K562 (cell line): ENCODE measurements around the gene SLCO2B1. TPM values are rescaled to one million over a fixed set of nuclear protein-coding genes. Genes with fewer than 3 reads are reported as not detected.

ENCODE experiments used
- BDP1 ChIP-seq: IDR thresholded peaks from 3 replicates; pipeline ENCODE4 v1.6.1; 2011; ENCODE audit not compliant: insufficient read length, insufficient read depth
- BRF1 ChIP-seq: IDR thresholded peaks from 3 replicates; pipeline ENCODE4 v1.6.1; 2011; ENCODE audit warnings: borderline replicate concordance, mild to moderate bottlenecking; ENCODE audit not compliant: insufficient read length; ENCODE audit errors: extremely low read depth
- DEAF1 ChIP-seq: fragments of 450-650 bp; formaldehyde crosslinking; IDR thresholded peaks from 2 replicates; pipeline ENCODE4 v1.4.0; 2020; ENCODE audit warnings: mild to moderate bottlenecking, moderate library complexity
- HES1 ChIP-seq: fragments of 450-650 bp; IDR thresholded peaks from 2 replicates; pipeline ENCODE4 v1.6.1; 2016; ENCODE audit warnings: low read depth, mild to moderate bottlenecking, moderate library complexity
- KLF16 ChIP-seq: IDR thresholded peaks from 2 replicates; pipeline ENCODE4 v1.6.1; 2016; ENCODE audit warnings: antibody characterized with exemption
- RFX5 ChIP-seq: IDR thresholded peaks from 2 replicates; pipeline ENCODE4 v1.6.1; 2011; ENCODE audit warnings: low read depth, mild to moderate bottlenecking, improper control_type of control experiment, low read length
- RHOXF2B ChIP-seq: fragments of 250-450 bp; sonication (Bioruptor Pico); conservative IDR thresholded peaks from 2 replicates; pipeline ENCODE4 v1.5.1; 2021
- SP1 ChIP-seq: sonication (generic); formaldehyde crosslinking; IDR thresholded peaks from 2 replicates; pipeline ENCODE4 v1.8.1; 2022; ENCODE audit warnings: mild to moderate bottlenecking, missing genetic modification reagents
- TRIM28 ChIP-seq: fragments of 450-650 bp; IDR thresholded peaks from 2 replicates; pipeline ENCODE4 v1.6.1; 2017
- USF1 ChIP-seq: sonication (generic); formaldehyde crosslinking; IDR thresholded peaks from 2 replicates; pipeline ENCODE4 v1.9.0; 2022; ENCODE audit warnings: mild to moderate bottlenecking, missing genetic modification reagents
- ZFX ChIP-seq: sonication (generic); formaldehyde crosslinking; IDR thresholded peaks from 2 replicates; pipeline ENCODE4 v1.8.0; 2022; ENCODE audit warnings: mild to moderate bottlenecking, missing genetic modification reagents, moderate library complexity
- ZKSCAN8 ChIP-seq: fragments of 200-800 bp; sonication (Bioruptor generic); IDR thresholded peaks from 2 replicates; pipeline ENCODE4 v1.6.1; 2016; ENCODE audit warnings: missing genetic modification characterization, missing compliant biosample characterization
- ZNF79 ChIP-seq: fragments of 250-450 bp; sonication (Bioruptor Pico); IDR thresholded peaks from 2 replicates; pipeline ENCODE4 v1.4.0; 2020; ENCODE audit warnings: low read depth, mild to moderate bottlenecking, moderate library complexity
- polyA plus RNA-seq, 8 experiments: library from polyadenylated mRNA; depleted of rRNA in 4 of 8; stranded (reverse) in 5 of 8; unstranded in 3 of 8; fragments of >200 nt; fragmentation: Nextera tagmentation in 2 of 8; fragmentation: Illumina TruSeq in 1 of 8; extraction: Ambion mirVana in 2 of 8; extraction: Trizol in 1 of 8; gene quantifications; 2 replicates each; pipeline versions ENCODE4 v1.2.1 to v1.2.3, GENCODE V29; 2011 to 2014; ENCODE audit warnings: inconsistent platforms in 1 of 8, missing spikeins in 1 of 8
- total RNA-seq, 7 experiments: library from RNA; depleted of rRNA in 6 of 7; stranded (reverse); fragments of >200 nt in 6 of 7; fragmentation: Illumina TruSeq in 2 of 7; extraction: Trizol in 2 of 7; gene quantifications; 2 replicates each; pipeline versions ENCODE4 v1.2.1 to v1.2.3, GENCODE V29; 2011 to 2021; ENCODE audit warnings: low replicate concordance in 1 of 7
- TF ChIP-seq, protein P1 (sequence below): fragments of 450-650 bp; IDR thresholded peaks from 2 replicates; pipeline ENCODE4 v1.6.1; 2016; ENCODE audit warnings: borderline replicate concordance

SLCO2B1 gene
- total and polyA plus RNA-seq, 9 of the 15 experiments (the other 6 are each of a cell fraction or from before 2014, with no cell fraction given) = 0.70 to 14.7 (median 7.6) TPM

DNA sequence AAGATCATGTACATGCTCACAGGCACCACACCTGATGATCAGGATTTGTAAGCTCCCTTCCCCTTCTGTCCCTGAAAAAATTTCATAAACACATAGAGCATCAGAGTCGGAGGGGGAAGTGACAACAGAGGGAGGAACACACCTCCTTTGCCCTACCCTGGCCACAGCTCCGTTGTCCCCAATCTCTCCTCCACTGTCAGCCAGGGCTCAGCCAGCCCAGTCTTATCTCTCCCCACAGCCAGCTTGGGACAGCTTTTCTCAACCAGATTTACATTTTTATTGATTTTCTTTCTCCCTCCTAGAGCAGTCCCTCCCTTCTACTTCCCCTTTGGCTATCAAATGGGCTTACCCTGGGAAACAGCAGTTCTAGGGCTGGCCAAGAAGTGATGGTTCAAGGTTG, 57.5 kb downstream of the SLCO2B1 start (continued):
- no peak for TF ChIP-seq ZNF79 (CRISPR knock-in tag)
- no peak for TF ChIP-seq USF1 (CRISPR knock-in tag)
- TF ChIP-seq TRIM28 = no peak
- TF ChIP-seq ZFX (CRISPR knock-in tag) = no peak
- no peak for TF ChIP-seq BRF1
- TF ChIP-seq BDP1 = no peak
- peak; percentile 62; the same call in 1 of the 2 replicates for TF ChIP-seq SP1 (CRISPR knock-in tag)
- no peak for TF ChIP-seq RFX5
- TF ChIP-seq RHOXF2B = no peak
- TF ChIP-seq, protein P1, sequence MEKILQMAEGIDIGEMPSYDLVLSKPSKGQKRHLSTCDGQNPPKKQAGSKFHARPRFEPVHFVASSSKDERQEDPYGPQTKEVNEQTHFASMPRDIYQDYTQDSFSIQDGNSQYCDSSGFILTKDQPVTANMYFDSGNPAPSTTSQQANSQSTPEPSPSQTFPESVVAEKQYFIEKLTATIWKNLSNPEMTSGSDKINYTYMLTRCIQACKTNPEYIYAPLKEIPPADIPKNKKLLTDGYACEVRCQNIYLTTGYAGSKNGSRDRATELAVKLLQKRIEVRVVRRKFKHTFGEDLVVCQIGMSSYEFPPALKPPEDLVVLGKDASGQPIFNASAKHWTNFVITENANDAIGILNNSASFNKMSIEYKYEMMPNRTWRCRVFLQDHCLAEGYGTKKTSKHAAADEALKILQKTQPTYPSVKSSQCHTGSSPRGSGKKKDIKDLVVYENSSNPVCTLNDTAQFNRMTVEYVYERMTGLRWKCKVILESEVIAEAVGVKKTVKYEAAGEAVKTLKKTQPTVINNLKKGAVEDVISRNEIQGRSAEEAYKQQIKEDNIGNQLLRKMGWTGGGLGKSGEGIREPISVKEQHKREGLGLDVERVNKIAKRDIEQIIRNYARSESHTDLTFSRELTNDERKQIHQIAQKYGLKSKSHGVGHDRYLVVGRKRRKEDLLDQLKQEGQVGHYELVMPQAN = no peak
- peak; percentile 91 for TF ChIP-seq KLF16
- peak; percentile 55; the same call in 1 of the 2 replicates for TF ChIP-seq ZKSCAN8 (CRISPR knock-in tag)
- TF ChIP-seq DEAF1 = no peak
- peak; percentile 37; the same call in 1 of the 2 replicates for TF ChIP-seq HES1
